22Rv1 (cell line): ENCODE measurements around the gene RARS1.

Experiments
- H3K27ac ChIP-seq: fragments of 450-650 bp; 2 replicates; pipeline ENCODE4 v1.5.1; 2017
- ZFX ChIP-seq: fragments of 450-650 bp; IDR thresholded peaks from 2 replicates; pipeline ENCODE4 v1.6.1; 2017; ENCODE audit warnings: antibody characterized with exemption, borderline replicate concordance
- TF ChIP-seq, protein P1 (sequence below): fragments of 450-650 bp; IDR thresholded peaks from 2 replicates; pipeline ENCODE4 v1.5.1; 2017; ENCODE audit warnings: mild to moderate bottlenecking

Gene RARS1

DNA sequence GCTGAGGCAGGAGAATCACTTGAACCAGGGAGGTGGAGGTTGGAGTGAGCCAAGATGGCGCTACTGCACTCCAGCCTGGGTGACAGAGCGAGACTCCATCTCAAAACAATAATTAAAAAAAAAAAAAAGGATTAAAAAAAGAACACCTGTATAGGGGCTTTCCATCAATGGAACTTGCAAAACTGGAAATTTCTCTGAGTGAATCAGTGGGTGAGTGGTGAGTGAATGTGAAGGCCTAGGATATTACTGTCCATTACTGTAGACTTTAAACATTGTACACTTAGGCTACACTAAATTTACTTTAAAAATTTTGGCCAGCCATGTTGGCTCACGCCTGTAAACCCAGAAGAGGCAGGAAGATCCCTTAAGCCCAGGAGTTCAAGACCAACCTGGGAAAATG lies 5.7 kb upstream of the RARS1 start:
- no peak for TF ChIP-seq ZFX
- TF ChIP-seq, protein P1, sequence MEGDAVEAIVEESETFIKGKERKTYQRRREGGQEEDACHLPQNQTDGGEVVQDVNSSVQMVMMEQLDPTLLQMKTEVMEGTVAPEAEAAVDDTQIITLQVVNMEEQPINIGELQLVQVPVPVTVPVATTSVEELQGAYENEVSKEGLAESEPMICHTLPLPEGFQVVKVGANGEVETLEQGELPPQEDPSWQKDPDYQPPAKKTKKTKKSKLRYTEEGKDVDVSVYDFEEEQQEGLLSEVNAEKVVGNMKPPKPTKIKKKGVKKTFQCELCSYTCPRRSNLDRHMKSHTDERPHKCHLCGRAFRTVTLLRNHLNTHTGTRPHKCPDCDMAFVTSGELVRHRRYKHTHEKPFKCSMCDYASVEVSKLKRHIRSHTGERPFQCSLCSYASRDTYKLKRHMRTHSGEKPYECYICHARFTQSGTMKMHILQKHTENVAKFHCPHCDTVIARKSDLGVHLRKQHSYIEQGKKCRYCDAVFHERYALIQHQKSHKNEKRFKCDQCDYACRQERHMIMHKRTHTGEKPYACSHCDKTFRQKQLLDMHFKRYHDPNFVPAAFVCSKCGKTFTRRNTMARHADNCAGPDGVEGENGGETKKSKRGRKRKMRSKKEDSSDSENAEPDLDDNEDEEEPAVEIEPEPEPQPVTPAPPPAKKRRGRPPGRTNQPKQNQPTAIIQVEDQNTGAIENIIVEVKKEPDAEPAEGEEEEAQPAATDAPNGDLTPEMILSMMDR: no peak
- H3K27ac ChIP-seq: no peak overlapping the region

DNA sequence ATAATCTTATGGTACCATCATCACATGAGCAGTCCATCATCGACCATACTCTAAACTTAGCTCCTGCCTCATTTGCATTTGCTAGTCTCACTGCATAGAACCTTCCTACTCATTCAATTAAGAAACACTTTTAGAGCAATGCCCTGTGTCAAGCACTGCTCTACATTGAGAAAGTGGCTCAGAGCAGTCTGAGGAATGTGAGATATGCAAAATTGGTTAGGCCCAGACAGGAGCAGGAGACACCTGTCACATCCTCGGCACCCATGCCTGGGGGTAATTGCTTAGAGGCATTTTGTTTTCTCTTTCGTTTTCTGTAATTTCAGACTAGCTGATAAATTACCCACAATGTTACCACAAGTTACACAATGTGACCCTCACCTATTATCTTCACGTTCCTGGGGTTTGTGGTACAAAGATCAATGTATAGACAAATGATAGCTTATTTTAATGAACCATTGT lies 4.9 kb upstream of the RARS1 start:
- no peak for TF ChIP-seq ZFX
- TF ChIP-seq, protein P1: no peak
- H3K27ac ChIP-seq: no peak overlapping the region

DNA sequence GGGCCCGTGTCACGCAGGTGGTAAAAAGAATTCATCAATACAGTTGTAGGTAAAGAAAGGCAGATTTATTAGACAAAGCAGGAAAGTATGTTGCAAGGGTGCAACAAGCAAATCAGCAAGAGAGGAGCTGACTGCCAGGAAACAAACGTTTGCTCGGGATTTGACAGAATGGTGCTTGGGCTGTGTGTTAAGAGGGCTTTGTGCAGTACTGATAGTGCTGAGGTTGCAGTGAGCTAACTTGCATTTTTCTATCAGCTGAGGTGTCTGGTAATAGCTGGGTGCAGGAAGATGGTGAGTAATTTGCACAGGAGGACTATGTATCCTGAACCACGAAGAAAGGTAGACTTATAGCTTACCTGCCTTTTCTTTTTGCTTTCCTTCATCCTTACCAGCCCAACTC lies 3.9 kb upstream of the RARS1 start:
- H3K27ac ChIP-seq: no peak overlapping the region
- TF ChIP-seq, protein P1: no peak
- TF ChIP-seq ZFX: no peak

GRCh38 chr5:168489059-168489458 lies 2.8 kb downstream of the RARS1 start:
- TF ChIP-seq, protein P1: no peak
- no peak for TF ChIP-seq ZFX
- H3K27ac ChIP-seq: no peak overlapping the region

DNA sequence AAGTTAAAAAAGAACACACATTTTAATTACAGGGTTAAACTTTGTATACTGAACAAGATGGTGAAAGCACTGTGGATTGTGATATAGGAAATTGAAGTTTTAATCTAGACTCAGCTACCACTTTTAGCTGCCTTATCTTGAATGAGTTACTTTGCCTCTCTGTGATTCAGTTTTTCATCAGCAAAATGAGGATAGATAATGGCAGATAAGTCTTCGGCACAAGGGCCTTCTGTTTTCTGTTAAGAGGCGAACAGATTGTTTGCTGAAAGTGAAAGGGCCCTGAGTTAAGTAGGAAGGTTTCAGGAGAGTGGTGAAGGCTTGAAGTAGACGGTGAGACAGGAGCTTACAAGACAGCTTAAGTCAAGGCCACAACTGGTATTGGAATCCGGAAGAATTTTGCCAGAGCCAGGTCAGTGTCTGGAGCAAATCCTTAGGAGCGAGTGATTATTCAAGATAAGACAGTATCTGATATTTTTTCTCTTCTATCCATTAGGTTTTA lies 7.8 kb downstream of the RARS1 start:
- TF ChIP-seq ZFX: no peak
- TF ChIP-seq, protein P1: no peak
- no peak overlapping the region for H3K27ac ChIP-seq

DNA sequence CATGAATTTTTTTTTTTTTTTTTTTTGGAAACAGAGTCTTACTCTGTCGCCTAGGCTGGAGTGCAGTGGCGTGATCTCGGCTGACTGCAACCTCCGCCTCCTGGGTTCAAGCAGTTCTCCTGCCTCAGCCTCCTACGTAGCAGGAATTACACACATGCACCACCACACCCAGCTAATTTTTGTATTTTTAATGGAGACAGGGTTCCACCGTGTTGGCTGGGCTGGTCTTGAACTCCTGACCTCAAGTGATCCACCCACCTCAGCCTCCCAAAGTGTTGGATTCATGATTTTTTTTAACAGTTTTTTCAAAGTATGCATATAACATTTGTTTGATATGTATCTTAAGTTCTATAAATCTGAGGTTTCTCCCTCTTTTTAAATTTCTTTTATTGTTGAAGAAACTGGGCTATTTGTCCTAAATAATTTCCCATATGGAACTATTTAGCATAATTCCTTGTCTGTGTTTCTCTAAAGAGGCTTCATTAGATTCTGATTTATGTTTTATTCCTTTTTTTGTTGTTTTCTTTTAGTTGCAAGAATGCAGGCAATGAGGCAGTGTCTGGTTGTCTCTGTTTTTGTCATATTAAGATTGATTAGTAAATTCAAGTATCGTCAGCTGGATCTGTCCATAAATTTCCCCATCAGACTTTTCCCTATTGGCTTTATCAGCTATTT lies 16.4 kb downstream of the RARS1 start:
- H3K27ac ChIP-seq: no peak overlapping the region
- no peak for TF ChIP-seq ZFX
- TF ChIP-seq, protein P1: no peak

GRCh38 chr5:168513861-168514428 lies 27.7 kb downstream of the RARS1 start:
- no peak overlapping the region for H3K27ac ChIP-seq
- TF ChIP-seq, protein P1: no peak
- TF ChIP-seq ZFX: no peak
